Spleen (tissue), 11 donors: Measurements from ENCODE around the gene CCDC17. TPM values are rescaled to one million over a fixed set of nuclear protein-coding genes. Genes with fewer than 3 reads are reported as not detected.

Experiments used
- DNase-seq: peaks from one replicate; pipeline ENCODE4 v3.0.0-alpha.2; 2020
- H3K27ac ChIP-seq, 8 donors: fragments of 200-600 bp; sonication (generic) in 7 of 8; 1 replicate in 4 of 8; 2 replicates in 4 of 8; pipeline versions ENCODE4 v1.5.0 to v1.8.0; 2016 to 2021; ENCODE audit warnings: inconsistent platforms in 4 of 8, mild to moderate bottlenecking in 4 of 8, moderate library complexity in 1 of 8
- H3K27me3 ChIP-seq, 7 donors: fragments of 200-600 bp; sonication (generic) in 6 of 7; replicated peaks in 1 of 7; 1 replicate in 4 of 7; 2 replicates in 3 of 7; pipeline versions ENCODE4 v1.5.0 to v1.8.0; 2016 to 2021; ENCODE audit warnings: inconsistent platforms in 3 of 7, mild to moderate bottlenecking in 1 of 7
- H3K36me3 ChIP-seq, 6 donors: fragments of 200-600 bp; sonication (generic) in 5 of 6; 1 replicate in 4 of 6; 2 replicates in 2 of 6; pipeline versions ENCODE4 v1.5.0 to v1.8.0; 2016 to 2021; ENCODE audit warnings: inconsistent platforms in 2 of 6
- H3K4me1 ChIP-seq, 6 donors: fragments of 200-600 bp; sonication (generic) in 5 of 6; 1 replicate in 3 of 6; 2 replicates in 3 of 6; pipeline versions ENCODE4 v1.5.0 to v1.8.0; 2016 to 2021; ENCODE audit warnings: inconsistent platforms in 3 of 6
- H3K4me3 ChIP-seq, 8 donors: fragments of 200-600 bp; sonication (generic) in 7 of 8; 1 replicate in 4 of 8; 2 replicates in 4 of 8; pipeline versions ENCODE4 v1.5.0 to v1.8.0; 2016 to 2021; ENCODE audit warnings: inconsistent platforms in 4 of 8, mild to moderate bottlenecking in 4 of 8, moderate library complexity in 2 of 8
- H3K9me3 ChIP-seq, 8 donors: fragments of 200-600 bp; sonication (generic) in 7 of 8; 1 replicate in 4 of 8; 2 replicates in 4 of 8; pipeline versions ENCODE4 v1.5.0 to v1.8.0; 2016 to 2021; ENCODE audit warnings: inconsistent platforms in 4 of 8
- POLR2A ChIP-seq, 3 donors: fragments of 450-650 bp; IDR thresholded peaks; one replicate each; pipeline ENCODE4 v1.5.1; 2017; ENCODE audit warnings: antibody characterized with exemption in 3 of 3, mild to moderate bottlenecking in 1 of 3
- POLR2AphosphoS5 ChIP-seq, 3 donors: sonication (generic); formaldehyde crosslinking; IDR thresholded peaks; one replicate each; pipeline ENCODE4 v1.5.1; 2017; ENCODE audit warnings: antibody characterized with exemption in 3 of 3
- WGBS, 5 donors: extraction: QIAGEN DNeasy Blood & Tissue Kit in 3 of 5; methylation state at CpG; one replicate each; pipeline versions ENCODE4 v1.1.5 to v1.1.7; 2013 to 2018; 5-methylcytosine and 5-hydroxymethylcytosine counted together
- intact Hi-C: fragments of 100-400 bp; cut with DNase I; formaldehyde crosslinking; loops from one replicate; pipeline ENCODE4 v1.15.0; 2023; ENCODE audit warnings: low total_unique reads
- polyA plus RNA-seq, 3 donors: library from polyadenylated mRNA; stranded (reverse); fragments of 200-250 nt; gene quantifications; one replicate each; pipeline ENCODE4 v1.2.1, GENCODE V29; 2013
- total RNA-seq, 7 donors: library from RNA; depleted of rRNA in 3 of 7; stranded (reverse); fragments of >200 nt in 3 of 7; fragmentation: NEBNext Ultra II Directional in 4 of 7; extraction: Animal tissue kit (Norgen Biotek cat#: 25700) in 4 of 7; gene quantifications; one replicate each; pipeline versions ENCODE4 v1.1.0 to v1.2.1, GENCODE V29; 2016 to 2021
- TF ChIP-seq, protein P1 (sequence below), 11 experiments: fragments of 200-600 bp in 7 of 11; fragments of 450-650 bp in 4 of 11; sonication (generic) in 4 of 11; IDR thresholded peaks in 8 of 11; conservative IDR thresholded peaks in 3 of 11; 1 replicate in 7 of 11; 2 replicates in 4 of 11; pipeline versions ENCODE4 v1.4.0 to v1.8.0; 2016 to 2021; ENCODE audit warnings: antibody characterized with exemption in 11 of 11, inconsistent platforms in 4 of 11, mild to moderate bottlenecking in 1 of 11
- donor health status: healthy with polysubstance abuse.
- donor health status: DM: no; HTN: no; CAD: no; lungs with moderate emphysema.
- donor health status: DM: no; HTN: no; CAD: no.
- donor health status: Bipolar disorder and iron deficiency.
- donor health status: healthy.
- donor health status: DM: no; HTN: no; CAD: no.
- donor health status: DM: yes; HTN: yes; CAD: no.

CCDC17 gene
- total and polyA plus RNA-seq, 10 donors, result 0.55 to 7.6 (median 5.0) TPM

DNA sequence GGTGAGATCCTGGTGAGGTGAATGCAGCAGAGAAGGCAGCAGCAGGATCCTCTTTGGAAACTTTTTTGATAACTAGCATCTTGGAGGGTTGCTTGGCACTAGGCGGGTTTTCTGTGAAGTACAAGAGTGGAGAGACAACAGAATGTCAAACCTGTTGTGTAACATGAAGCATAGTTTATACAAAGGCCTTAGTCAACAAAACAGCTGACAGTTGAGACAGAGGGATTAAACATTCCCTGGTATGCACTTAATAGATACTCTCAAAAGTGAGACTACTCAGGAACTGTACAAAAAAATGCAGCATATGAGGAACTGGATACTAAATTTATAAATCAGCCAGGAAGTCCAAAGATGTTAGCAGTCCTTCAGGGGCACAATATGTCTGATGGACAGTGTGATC lies 16.4 kb upstream of the CCDC17 start:
- H3K4me3 ChIP-seq, result no peak overlapping the region
- intact Hi-C loops, result no loop called here
- no peaks in the 10 kb centered on the region for H3K27me3 ChIP-seq
- H3K36me3 ChIP-seq, result peaks cover 0 to 94% (median 68%) of the 10 kb centered on the region in 6 donors
- no peak for DNase-seq
- 97 to 100% (median 97%) methylated on average over 1 of the region's 1 CpG for WGBS, 5 donors
- H3K4me1 ChIP-seq, result peaks cover 0 to 24% (median 13%) of the 10 kb centered on the region in 6 donors
- H3K9me3 ChIP-seq, result no peaks in the 10 kb centered on the region
- TF ChIP-seq POLR2A (IDR thresholded peaks at IDR 0.05) (no peak), POLR2AphosphoS5 (IDR thresholded peaks at IDR 0.05) (no peak)
- TF ChIP-seq, protein P1, sequence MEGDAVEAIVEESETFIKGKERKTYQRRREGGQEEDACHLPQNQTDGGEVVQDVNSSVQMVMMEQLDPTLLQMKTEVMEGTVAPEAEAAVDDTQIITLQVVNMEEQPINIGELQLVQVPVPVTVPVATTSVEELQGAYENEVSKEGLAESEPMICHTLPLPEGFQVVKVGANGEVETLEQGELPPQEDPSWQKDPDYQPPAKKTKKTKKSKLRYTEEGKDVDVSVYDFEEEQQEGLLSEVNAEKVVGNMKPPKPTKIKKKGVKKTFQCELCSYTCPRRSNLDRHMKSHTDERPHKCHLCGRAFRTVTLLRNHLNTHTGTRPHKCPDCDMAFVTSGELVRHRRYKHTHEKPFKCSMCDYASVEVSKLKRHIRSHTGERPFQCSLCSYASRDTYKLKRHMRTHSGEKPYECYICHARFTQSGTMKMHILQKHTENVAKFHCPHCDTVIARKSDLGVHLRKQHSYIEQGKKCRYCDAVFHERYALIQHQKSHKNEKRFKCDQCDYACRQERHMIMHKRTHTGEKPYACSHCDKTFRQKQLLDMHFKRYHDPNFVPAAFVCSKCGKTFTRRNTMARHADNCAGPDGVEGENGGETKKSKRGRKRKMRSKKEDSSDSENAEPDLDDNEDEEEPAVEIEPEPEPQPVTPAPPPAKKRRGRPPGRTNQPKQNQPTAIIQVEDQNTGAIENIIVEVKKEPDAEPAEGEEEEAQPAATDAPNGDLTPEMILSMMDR (IDR thresholded peaks at IDR 0.05 in 8 of 11, conservative IDR thresholded peaks at IDR 0.05 in 3 of 11), result no peak
- no peak overlapping the region for H3K27ac ChIP-seq

DNA sequence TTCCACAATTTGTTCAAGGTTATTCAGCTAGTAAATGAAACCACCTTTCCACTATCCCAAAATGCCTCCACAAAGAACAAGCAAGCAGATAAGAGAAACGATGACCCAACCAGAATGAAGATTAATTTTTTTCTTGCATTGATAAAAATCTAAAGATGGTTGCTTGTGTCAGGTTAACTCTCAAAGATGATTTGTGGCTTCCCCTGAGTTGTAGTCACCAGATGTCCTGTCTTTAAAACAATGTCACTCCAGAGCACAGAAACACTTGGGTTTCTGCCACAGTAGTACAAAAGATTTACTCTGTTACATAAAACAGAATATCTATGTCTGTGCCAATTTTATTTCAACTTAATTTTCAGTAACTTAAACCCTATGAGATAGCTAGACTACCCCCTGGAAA lies 11.4 kb upstream of the CCDC17 start:
- intact Hi-C loops, result no loop called here

DNA sequence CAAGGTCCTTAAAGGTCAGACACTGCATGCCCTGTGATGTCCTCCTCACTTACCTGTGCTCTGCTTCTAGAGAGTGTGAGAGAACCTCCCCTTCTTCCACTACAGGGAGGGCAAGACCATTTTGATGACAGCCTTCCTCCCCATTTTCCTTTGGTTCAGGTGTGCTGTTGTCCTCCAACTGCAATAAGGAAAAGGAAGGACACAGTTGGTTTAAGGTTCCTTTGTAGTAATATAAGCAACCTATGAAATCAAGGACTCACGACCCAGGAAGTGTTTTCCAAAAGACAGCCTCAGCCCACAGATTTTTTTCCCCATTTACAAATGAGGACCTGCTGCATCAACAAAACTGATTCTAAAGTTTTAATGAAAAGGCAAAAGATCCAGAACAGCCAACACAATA lies 6.6 kb upstream of the CCDC17 start:
- Histone ChIP-seq H3K36me3 (peaks cover 9 to 100% (median 89%) of the 10 kb centered on the region in 6 donors), H3K27ac (peak overlapping the region in 2 of 8 donors; percentile 10 to 54), H3K9me3 (no peaks in the 10 kb centered on the region), H3K4me1 (peaks cover 0 to 25% (median 8%) of the 10 kb centered on the region in 6 donors), H3K4me3 (no peak overlapping the region), H3K27me3 (no peaks in the 10 kb centered on the region)
- intact Hi-C loops, result no loop called here
- TF ChIP-seq, protein P1 (IDR thresholded peaks at IDR 0.05 in 8 of 11, conservative IDR thresholded peaks at IDR 0.05 in 3 of 11), result no peak
- TF ChIP-seq POLR2A (IDR thresholded peaks at IDR 0.05) (no peak), POLR2AphosphoS5 (IDR thresholded peaks at IDR 0.05) (no peak)
- WGBS, 5 donors, result 68 to 97% (median 89%) methylated on average over 1 of the region's 1 CpG
- DNase-seq, result no peak

More for the DNA sequence above, 11.4 kb upstream of the CCDC17 start:
- no peak overlapping the region for H3K4me3 ChIP-seq
- no peak for DNase-seq
- 50 to 70% (median 64%) methylated on average over 1 of the region's 1 CpG for WGBS, 5 donors
- H3K4me1 ChIP-seq, result peaks cover 0 to 15% (median 5%) of the 10 kb centered on the region in 6 donors
- H3K9me3 ChIP-seq, result no peaks in the 10 kb centered on the region
- TF ChIP-seq POLR2A (IDR thresholded peaks at IDR 0.05), result no peak
- TF ChIP-seq, protein P1 (IDR thresholded peaks at IDR 0.05 in 8 of 11, conservative IDR thresholded peaks at IDR 0.05 in 3 of 11), result no peak
- TF ChIP-seq POLR2AphosphoS5 (IDR thresholded peaks at IDR 0.05), result no peak
- peaks cover 7 to 100% (median 86%) of the 10 kb centered on the region in 6 donors for H3K36me3 ChIP-seq
- no peaks in the 10 kb centered on the region for H3K27me3 ChIP-seq
- peak overlapping the region in 2 of 8 donors; percentile 6 to 17 for H3K27ac ChIP-seq

DNA sequence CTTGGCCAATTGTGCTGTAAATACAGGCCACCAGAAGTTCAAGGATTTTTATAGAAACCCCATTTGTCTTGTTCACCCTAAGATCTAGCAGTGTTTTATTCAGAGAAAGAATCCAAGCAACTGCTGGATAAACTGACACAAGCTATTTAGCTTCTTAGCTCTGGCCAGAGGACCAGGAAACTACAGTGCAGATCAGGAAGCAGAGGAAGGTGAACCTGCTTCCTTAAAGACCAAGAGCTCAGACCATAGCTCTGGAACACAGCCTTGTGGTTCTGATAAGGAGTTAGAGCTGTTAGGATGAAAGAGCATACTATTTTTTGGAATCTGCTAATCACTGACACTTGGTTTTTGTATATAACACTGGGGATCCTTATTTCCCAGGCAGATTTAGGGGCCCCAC lies 5.2 kb upstream of the CCDC17 start:
- no peak for DNase-seq
- intact Hi-C loops, result no loop called here

More for the DNA sequence above, 5.2 kb upstream of the CCDC17 start:
- Histone ChIP-seq H3K4me3 (no peak overlapping the region), H3K27me3 (no peaks in the 10 kb centered on the region), H3K9me3 (no peaks in the 10 kb centered on the region), H3K27ac (peak overlapping the region in 5 of 8 donors; percentile 21 to 54 (median 45)), H3K4me1 (peaks cover 0 to 24% (median 5%) of the 10 kb centered on the region in 6 donors), H3K36me3 (peaks cover 9 to 100% (median 87%) of the 10 kb centered on the region in 6 donors)
- no peak for TF ChIP-seq POLR2AphosphoS5 (IDR thresholded peaks at IDR 0.05)
- no peak for TF ChIP-seq POLR2A (IDR thresholded peaks at IDR 0.05)
- TF ChIP-seq, protein P1 (IDR thresholded peaks at IDR 0.05 in 8 of 11, conservative IDR thresholded peaks at IDR 0.05 in 3 of 11), result no peak
